Activated naive CD8-positive, alpha-beta T cell treated with anti-CD3 and anti-CD28 coated beads, Interleukin-2, amount 50 U/mL, for 24 hours (primary cell): Measurements from ENCODE around the gene ANGPTL8.
A peak's percentile ranks its signal among the peaks of the same experiment; 100 is the strongest.

Source experiments
- ATAC-seq: fragments of 150-1000 bp; cut with Tn5 transposase; one replicate; pipeline ENCODE4 v1.10.0; 2021
- DNase-seq: peaks from one replicate; pipeline ENCODE4 v3.0.0; 2021
- H3K27ac Mint-ChIP-seq: one replicate; pipeline ENCODE4 v1.8.0; 2021; ENCODE audit warnings: mild to moderate bottlenecking, mixed read lengths
- H3K27me3 Mint-ChIP-seq: one replicate; pipeline ENCODE4 v1.8.0; 2021; ENCODE audit warnings: mixed read lengths
- H3K36me3 Mint-ChIP-seq: one replicate; pipeline ENCODE4 v1.8.0; 2021; ENCODE audit warnings: low read depth, mixed read lengths
- H3K4me1 Mint-ChIP-seq: one replicate; pipeline ENCODE4 v1.8.0; 2021; ENCODE audit warnings: mixed read lengths
- H3K4me3 Mint-ChIP-seq: one replicate; pipeline ENCODE4 v1.8.0; 2021; ENCODE audit warnings: mild to moderate bottlenecking, moderate library complexity, mixed read lengths
- H3K9me3 Mint-ChIP-seq: one replicate; pipeline ENCODE4 v1.8.0; 2021; ENCODE audit warnings: mixed read lengths

Gene ANGPTL8

GRCh38 chr19:11273989-11274388, 34.6 kb downstream of the ANGPTL8 start:
- Mint-ChIP-seq H3K27ac (no peak overlapping the region), H3K4me3 (no peak overlapping the region), H3K4me1 (no peaks in the 10 kb centered on the region), H3K36me3 (peaks cover 2% of the 10 kb centered on the region), H3K27me3 (peaks cover 56% of the 10 kb centered on the region), H3K9me3 (no peaks in the 10 kb centered on the region)
- DNase-seq = no peak
- ATAC-seq = no peak

DNA sequence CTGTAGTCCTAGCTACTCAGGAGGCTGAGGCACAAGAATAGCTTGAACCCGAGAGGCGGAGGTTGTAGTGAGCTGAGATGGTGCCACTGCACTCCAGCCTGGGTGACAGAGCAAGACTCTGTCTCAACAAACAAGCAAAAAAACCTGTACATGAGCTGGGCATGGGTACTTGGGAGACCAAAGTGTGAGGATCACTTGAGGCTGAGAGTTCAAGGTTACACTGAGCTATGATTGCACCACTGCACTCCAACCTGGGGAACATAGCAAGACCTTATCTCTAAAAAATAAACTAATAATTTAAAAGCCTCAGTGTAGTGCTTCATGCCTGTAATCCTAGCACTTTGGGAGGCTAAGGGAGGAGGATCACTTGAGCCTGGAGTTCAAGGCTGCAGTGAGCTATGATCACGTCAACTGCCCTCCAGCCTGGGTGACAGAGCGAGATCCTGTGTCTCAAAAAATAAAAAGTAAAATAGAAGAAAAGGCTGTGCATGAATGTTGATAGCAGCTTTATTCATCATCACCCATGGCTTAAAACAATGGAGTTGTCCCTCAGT, 35.2 kb downstream of the ANGPTL8 start:
- peaks cover 53% of the 10 kb centered on the region for H3K27me3 Mint-ChIP-seq

GRCh38 chr19:11278670-11279069, 39.3 kb downstream of the ANGPTL8 start:
- ATAC-seq (no peak), DNase-seq (no peak)
- Mint-ChIP-seq H3K36me3 (peaks cover 2% of the 10 kb centered on the region), H3K27me3 (peaks cover 62% of the 10 kb centered on the region), H3K4me3 (no peak overlapping the region), H3K27ac (no peak overlapping the region), H3K4me1 (peaks cover 10% of the 10 kb centered on the region), H3K9me3 (no peaks in the 10 kb centered on the region)

More for the DNA sequence above, 35.2 kb downstream of the ANGPTL8 start:
- no peak for ATAC-seq
- Mint-ChIP-seq H3K9me3 (no peaks in the 10 kb centered on the region), H3K36me3 (peaks cover 2% of the 10 kb centered on the region), H3K4me3 (no peak overlapping the region), H3K4me1 (peaks cover 4% of the 10 kb centered on the region), H3K27ac (no peak overlapping the region)
- DNase-seq = no peak

- Mint-ChIP-seq H3K4me3 (peak overlapping the region; percentile 14), H3K9me3 (no peaks in the 10 kb centered on the region), H3K27me3 (peaks cover 52% of the 10 kb centered on the region), H3K27ac (peak overlapping the region; percentile 69), H3K36me3 (peaks cover 2% of the 10 kb centered on the region), H3K4me1 (peaks cover 10% of the 10 kb centered on the region)
- ATAC-seq (peak; percentile 63), DNase-seq (peak; percentile 22)
Observed at GRCh38 chr19:11279505-11280236, 40.3 kb downstream of the ANGPTL8 start.

- H3K36me3 Mint-ChIP-seq = peaks cover 2% of the 10 kb centered on the region
Observed at GRCh38 chr19:11281356-11282049, 42.1 kb downstream of the ANGPTL8 start.

DNA sequence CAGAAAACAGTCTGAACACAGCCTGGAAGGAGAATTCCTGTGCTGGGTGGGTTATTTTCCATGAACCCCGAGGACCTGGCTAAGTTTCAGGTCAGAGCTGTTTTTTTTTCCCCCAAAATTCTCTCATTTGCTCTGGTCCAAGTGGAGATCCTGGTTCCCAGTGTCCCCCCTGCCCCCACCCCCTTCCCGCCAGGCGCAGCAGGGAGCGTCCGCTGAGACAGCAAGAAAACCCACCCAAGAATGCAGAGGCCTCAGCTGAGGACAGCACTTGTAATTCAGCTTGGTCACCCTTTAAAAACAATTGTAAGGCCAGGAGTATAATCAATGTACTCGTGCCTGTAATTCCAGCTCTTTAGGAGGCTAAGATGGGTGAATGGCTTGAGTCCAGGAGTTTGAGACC, 45.1 kb downstream of the ANGPTL8 start:
- H3K9me3 Mint-ChIP-seq = no peaks in the 10 kb centered on the region
- DNase-seq (no peak), ATAC-seq (no peak)
- H3K27me3 Mint-ChIP-seq = peaks cover 47% of the 10 kb centered on the region
- H3K27ac Mint-ChIP-seq = no peak overlapping the region
- peaks cover 14% of the 10 kb centered on the region for H3K4me1 Mint-ChIP-seq
- no peak overlapping the region for H3K4me3 Mint-ChIP-seq
- no peaks in the 10 kb centered on the region for H3K36me3 Mint-ChIP-seq

More at GRCh38 chr19:11281356-11282049, 42.1 kb downstream of the ANGPTL8 start:
- Mint-ChIP-seq H3K4me3 (no peak overlapping the region), H3K27me3 (peaks cover 46% of the 10 kb centered on the region), H3K4me1 (peaks cover 10% of the 10 kb centered on the region), H3K27ac (no peak overlapping the region), H3K9me3 (no peaks in the 10 kb centered on the region)
- DNase-seq = no peak
- ATAC-seq = no peak

GRCh38 chr19:11286312-11286974, 47.0 kb downstream of the ANGPTL8 start:
- Mint-ChIP-seq H3K27me3 (peaks cover 40% of the 10 kb centered on the region), H3K4me3 (no peak overlapping the region)
- no peak for ATAC-seq

DNA sequence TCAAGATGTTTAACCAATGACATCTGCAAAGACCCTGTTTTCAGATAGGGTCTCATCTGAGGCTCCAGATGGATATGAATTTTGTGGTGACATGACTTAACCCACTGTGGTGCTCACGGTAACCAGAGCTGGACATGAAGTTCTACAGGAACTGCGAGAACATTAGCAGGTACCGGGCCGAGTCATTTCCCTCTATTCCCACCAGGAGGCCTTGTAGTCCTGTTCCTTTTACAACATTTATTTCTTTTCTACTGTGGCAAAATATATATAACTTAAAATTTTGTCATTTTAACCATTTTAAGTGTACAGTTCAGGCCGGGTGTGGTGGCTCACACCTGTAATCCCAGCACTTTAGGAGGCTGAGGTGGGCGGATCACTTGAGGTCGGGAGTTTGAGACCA, 48.9 kb downstream of the ANGPTL8 start:
- Mint-ChIP-seq H3K27ac (no peak overlapping the region), H3K4me3 (no peak overlapping the region), H3K9me3 (no peaks in the 10 kb centered on the region), H3K4me1 (peaks cover 9% of the 10 kb centered on the region), H3K36me3 (no peaks in the 10 kb centered on the region), H3K27me3 (peaks cover 33% of the 10 kb centered on the region)
- ATAC-seq = no peak
- no peak for DNase-seq

More at GRCh38 chr19:11286312-11286974, 47.0 kb downstream of the ANGPTL8 start:
- no peak overlapping the region for H3K27ac Mint-ChIP-seq
- H3K9me3 Mint-ChIP-seq = no peaks in the 10 kb centered on the region
- H3K36me3 Mint-ChIP-seq = no peaks in the 10 kb centered on the region
- H3K4me1 Mint-ChIP-seq = peaks cover 7% of the 10 kb centered on the region
- DNase-seq = no peak

DNA sequence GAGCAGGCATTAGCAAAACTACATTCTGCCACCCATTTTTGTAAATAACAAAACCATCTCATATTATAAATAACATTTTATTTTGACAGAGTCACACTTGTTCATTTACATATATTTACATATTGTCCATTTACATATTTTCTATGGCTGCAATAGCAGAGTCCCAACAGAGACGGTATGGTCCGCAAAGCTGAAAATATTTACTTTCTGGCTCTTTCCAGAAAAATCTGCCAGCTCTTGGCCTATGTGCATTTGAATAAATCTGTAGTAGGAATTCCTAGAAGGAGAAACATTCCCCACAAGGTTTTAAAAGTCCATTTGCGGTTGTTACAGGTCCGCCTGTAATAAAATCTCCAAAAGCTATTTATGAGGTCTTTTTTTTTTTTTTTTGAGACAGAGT, 50.8 kb downstream of the ANGPTL8 start:
- peaks cover 17% of the 10 kb centered on the region for H3K4me1 Mint-ChIP-seq
- no peak for ATAC-seq
- no peaks in the 10 kb centered on the region for H3K9me3 Mint-ChIP-seq
- peaks cover 38% of the 10 kb centered on the region for H3K27me3 Mint-ChIP-seq
- no peak overlapping the region for H3K27ac Mint-ChIP-seq
- DNase-seq = no peak
- H3K4me3 Mint-ChIP-seq = no peak overlapping the region
- H3K36me3 Mint-ChIP-seq = no peaks in the 10 kb centered on the region

DNA sequence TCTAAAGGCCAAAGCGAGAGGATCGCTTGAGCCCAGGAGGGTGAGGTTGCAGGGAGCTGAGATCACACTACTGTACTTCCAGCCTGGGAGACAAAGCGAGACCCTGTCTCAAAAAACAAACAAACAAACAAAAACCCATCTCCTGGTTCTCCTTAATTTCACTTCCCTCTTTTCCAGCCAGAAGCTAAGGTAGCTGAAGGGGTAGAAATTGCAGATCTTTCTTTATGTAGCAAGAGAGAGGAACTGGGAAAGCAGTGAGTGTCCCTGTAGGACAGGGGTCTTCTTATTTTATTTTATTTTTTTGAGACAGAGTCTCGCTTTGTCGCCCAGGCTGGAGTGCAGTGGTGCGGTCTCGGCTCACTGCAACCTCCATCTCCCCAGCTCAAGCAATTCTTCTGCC, 52.0 kb downstream of the ANGPTL8 start:
- DNase-seq (no peak), ATAC-seq (no peak)
- H3K27ac Mint-ChIP-seq = no peak overlapping the region

More for the DNA sequence above, 52.0 kb downstream of the ANGPTL8 start:
- Mint-ChIP-seq H3K9me3 (no peaks in the 10 kb centered on the region), H3K4me3 (no peak overlapping the region), H3K4me1 (peaks cover 17% of the 10 kb centered on the region), H3K36me3 (no peaks in the 10 kb centered on the region), H3K27me3 (peaks cover 41% of the 10 kb centered on the region)
